Choroid plexus epithelial cell (primary cell): ENCODE measurements around the gene BCAS3.

ENCODE experiments used
- DNase-seq: peaks from one replicate; pipeline ENCODE4 v3.0.0-alpha.2; 2010; ENCODE audit warnings: low read depth
- H3K4me3 ChIP-seq: 2 replicates; pipeline ENCODE4 v1.5.1; 2011; ENCODE audit warnings: low read depth, mild to moderate bottlenecking, control low read depth, low read length, moderate library complexity
- TF ChIP-seq, protein P1 (sequence below): conservative IDR thresholded peaks from 2 replicates; pipeline ENCODE4 v1.5.1; 2011; ENCODE audit warnings: low read depth, mild to moderate bottlenecking, control low read depth, inconsistent platforms, low read length, moderate library complexity

BCAS3 gene

GRCh38 chr17:61400066-61400716 is 722.5 kb downstream of the BCAS3 start:
- peak overlapping the region; percentile 72 for H3K4me3 ChIP-seq
- TF ChIP-seq, protein P1, sequence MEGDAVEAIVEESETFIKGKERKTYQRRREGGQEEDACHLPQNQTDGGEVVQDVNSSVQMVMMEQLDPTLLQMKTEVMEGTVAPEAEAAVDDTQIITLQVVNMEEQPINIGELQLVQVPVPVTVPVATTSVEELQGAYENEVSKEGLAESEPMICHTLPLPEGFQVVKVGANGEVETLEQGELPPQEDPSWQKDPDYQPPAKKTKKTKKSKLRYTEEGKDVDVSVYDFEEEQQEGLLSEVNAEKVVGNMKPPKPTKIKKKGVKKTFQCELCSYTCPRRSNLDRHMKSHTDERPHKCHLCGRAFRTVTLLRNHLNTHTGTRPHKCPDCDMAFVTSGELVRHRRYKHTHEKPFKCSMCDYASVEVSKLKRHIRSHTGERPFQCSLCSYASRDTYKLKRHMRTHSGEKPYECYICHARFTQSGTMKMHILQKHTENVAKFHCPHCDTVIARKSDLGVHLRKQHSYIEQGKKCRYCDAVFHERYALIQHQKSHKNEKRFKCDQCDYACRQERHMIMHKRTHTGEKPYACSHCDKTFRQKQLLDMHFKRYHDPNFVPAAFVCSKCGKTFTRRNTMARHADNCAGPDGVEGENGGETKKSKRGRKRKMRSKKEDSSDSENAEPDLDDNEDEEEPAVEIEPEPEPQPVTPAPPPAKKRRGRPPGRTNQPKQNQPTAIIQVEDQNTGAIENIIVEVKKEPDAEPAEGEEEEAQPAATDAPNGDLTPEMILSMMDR: no peak

DNA sequence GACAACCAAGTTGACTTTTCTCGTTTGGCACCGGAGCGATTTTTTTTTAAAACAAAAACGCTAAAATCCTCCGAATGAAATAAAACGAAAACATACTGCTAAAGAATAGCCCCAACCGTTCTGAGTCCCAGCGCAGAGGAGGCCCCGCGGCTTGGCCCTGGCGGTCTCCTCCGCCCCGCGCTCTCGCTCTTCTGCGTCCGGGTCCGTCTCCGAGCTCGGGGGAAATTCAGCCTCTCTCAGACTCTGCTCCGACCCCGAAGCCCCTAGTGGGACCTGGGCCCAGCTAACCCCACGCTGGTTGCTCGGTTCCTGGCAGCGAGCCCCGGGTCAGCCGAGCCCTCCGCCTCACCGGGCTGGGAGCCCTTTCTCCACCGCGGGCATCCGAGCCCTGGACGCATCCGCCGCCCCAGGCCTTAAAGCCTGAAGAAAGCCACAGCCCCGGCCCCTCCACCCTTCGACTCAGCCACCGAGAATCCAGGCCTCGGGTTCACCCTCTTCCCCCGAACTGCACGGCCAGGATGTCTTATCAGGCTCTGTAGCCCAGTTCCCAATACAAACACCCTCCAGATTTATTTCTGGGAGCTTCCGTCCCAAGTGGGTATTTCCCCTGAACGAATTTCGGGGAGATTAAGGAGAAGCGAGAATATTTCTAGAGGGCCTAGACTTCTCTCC is 723.2 kb downstream of the BCAS3 start:
- TF ChIP-seq, protein P1: no peak
- peak; percentile 45 for DNase-seq
- H3K4me3 ChIP-seq: peak overlapping the region; percentile 72

More at GRCh38 chr17:61400066-61400716, 722.5 kb downstream of the BCAS3 start:
- peak; percentile 48 for DNase-seq

- TF ChIP-seq, protein P1: no peak
- peak overlapping the region; percentile 72 for H3K4me3 ChIP-seq
- no peak for DNase-seq
Measured at GRCh38 chr17:61401389-61402072, 723.9 kb downstream of the BCAS3 start.

DNA sequence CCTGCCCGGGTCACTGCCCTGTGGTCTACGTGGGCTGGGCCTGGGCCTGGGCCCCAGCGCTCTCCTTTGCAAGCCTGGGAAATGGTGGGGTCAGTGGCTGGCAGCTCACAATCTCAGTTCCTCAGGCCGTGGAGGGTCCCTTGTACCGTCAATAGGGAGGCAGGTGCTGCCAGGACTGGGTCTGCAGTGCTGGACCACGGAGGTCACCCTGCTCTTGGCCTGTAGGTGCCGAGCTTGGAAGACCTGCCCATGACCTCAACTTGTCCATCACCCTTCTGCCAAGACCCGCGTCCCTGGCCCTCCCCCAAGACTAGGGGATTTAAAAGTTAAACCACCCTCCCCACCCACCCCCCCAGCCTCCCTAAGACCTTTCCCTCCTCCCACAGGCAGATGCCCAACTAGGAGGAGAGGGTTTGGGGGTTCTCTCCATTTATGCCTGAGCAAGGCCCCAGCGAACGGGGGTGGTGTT is 724.5 kb downstream of the BCAS3 start:
- H3K4me3 ChIP-seq: peak overlapping the region; percentile 72
- TF ChIP-seq, protein P1: no peak
- DNase-seq: no peak

DNA sequence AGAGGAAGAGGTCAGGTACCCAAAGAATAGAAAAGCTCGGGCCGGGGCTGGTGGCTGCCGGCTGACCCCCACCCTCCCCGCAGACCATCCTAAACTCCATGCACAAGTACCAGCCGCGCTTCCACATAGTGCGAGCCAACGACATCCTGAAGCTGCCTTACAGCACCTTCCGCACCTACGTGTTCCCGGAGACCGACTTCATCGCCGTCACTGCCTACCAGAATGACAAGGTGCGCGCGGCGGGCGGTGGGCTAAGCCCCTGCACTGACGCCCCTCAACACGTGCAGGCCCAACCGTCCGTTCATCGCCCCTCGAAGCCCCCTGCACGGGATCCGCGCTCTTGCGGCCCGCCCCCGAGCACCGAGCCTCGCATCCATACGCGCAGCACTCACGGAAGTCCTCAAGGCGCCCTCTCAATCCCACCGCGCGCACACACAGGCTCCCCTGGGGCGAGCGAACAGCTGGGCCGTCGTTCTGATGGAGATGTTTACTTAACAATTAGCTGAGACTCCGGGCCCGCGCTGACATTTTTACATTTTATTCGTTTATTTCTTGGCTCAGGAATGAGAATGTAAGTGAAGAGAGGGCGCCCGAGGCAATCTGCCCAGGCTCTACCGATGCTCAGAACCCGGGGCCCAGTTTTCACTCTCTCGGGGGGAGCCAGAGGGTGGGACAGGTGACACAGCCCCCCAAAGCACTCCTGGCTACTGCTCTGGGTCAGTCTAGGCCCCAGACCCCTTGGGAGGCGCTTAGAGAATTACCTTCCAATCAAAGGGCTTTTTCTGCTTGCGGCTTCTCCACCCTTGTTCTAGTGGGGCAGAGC is 725.5 kb downstream of the BCAS3 start:
- TF ChIP-seq, protein P1: no peak
- peak; percentile 41 for DNase-seq
- H3K4me3 ChIP-seq: no peak overlapping the region

GRCh38 chr17:61403801-61404662 is 726.4 kb downstream of the BCAS3 start:
- DNase-seq: no peak
- TF ChIP-seq, protein P1: no peak
- H3K4me3 ChIP-seq: no peak overlapping the region
